ENCODE results near the gene ERCC3. TPM values are rescaled to one million over a fixed set of nuclear protein-coding genes. Genes with fewer than 3 reads are reported as not detected.

The ERCC3 gene
- total RNA-seq, 1 donor from 2014 or later = 22.4 TPM

GRCh38 chr2:127270663-127271062, 23.3 kb downstream of the ERCC3 start:
- no peak for DNase-seq
- H3K36me3 ChIP-seq = peaks cover 92% of the 10 kb centered on the region
- TF ChIP-seq CTCF (IDR thresholded peaks at IDR 0.05; ENCODE audit: borderline replicate concordance) = no peak
- H3K4me1 ChIP-seq = no peaks in the 10 kb centered on the region
- H3K4me3 ChIP-seq = no peak overlapping the region
- H3K27ac ChIP-seq (replicated peaks) = no peak overlapping the region
- H3K9me3 ChIP-seq (replicated peaks) = no peaks in the 10 kb centered on the region
- intact Hi-C loops (cut with micrococcal nuclease) = no loop called here
- H3K27me3 ChIP-seq (ENCODE audit: low read depth) = no peaks in the 10 kb centered on the region

- intact Hi-C loops (cut with micrococcal nuclease) = no loop called here
- Histone ChIP-seq H3K4me3 (no peak overlapping the region), H3K27ac (replicated peaks) (no peak overlapping the region), H3K4me1 (peaks cover 7% of the 10 kb centered on the region), H3K27me3 (ENCODE audit: low read depth) (no peaks in the 10 kb centered on the region), H3K36me3 (peaks cover 81% of the 10 kb centered on the region), H3K9me3 (replicated peaks) (no peaks in the 10 kb centered on the region)
- DNase-seq = no peak
- TF ChIP-seq CTCF (IDR thresholded peaks at IDR 0.05; ENCODE audit: borderline replicate concordance) = no peak
Measured at GRCh38 chr2:127261804-127262406, 32.0 kb downstream of the ERCC3 start.

- H3K27me3 ChIP-seq (ENCODE audit: low read depth) = no peaks in the 10 kb centered on the region
- DNase-seq = no peak
- no peaks in the 10 kb centered on the region for H3K9me3 ChIP-seq (replicated peaks)
- H3K4me1 ChIP-seq = peaks cover 7% of the 10 kb centered on the region
- no peak for TF ChIP-seq CTCF (IDR thresholded peaks at IDR 0.05; ENCODE audit: borderline replicate concordance)
- no peak overlapping the region for H3K4me3 ChIP-seq
- no peak overlapping the region for H3K27ac ChIP-seq (replicated peaks)
- peaks cover 78% of the 10 kb centered on the region for H3K36me3 ChIP-seq
- intact Hi-C loops (cut with micrococcal nuclease) = no loop called here
Measured at GRCh38 chr2:127259355-127259754, 34.6 kb downstream of the ERCC3 start.

GRCh38 chr2:127256866-127257265, 37.1 kb downstream of the ERCC3 start:
- H3K4me3 ChIP-seq = no peak overlapping the region
- H3K9me3 ChIP-seq (replicated peaks) = no peaks in the 10 kb centered on the region
- intact Hi-C loops (cut with micrococcal nuclease) = no loop called here
- DNase-seq = no peak
- H3K27me3 ChIP-seq (ENCODE audit: low read depth) = no peaks in the 10 kb centered on the region
- H3K27ac ChIP-seq (replicated peaks) = no peak overlapping the region
- H3K4me1 ChIP-seq = peaks cover 7% of the 10 kb centered on the region
- no peak for TF ChIP-seq CTCF (IDR thresholded peaks at IDR 0.05; ENCODE audit: borderline replicate concordance)
- H3K36me3 ChIP-seq = peaks cover 55% of the 10 kb centered on the region

GRCh38 chr2:127256381-127256780, 37.6 kb downstream of the ERCC3 start:
- Histone ChIP-seq H3K27me3 (ENCODE audit: low read depth) (no peaks in the 10 kb centered on the region), H3K4me1 (peaks cover 7% of the 10 kb centered on the region), H3K9me3 (replicated peaks) (no peaks in the 10 kb centered on the region), H3K4me3 (no peak overlapping the region), H3K27ac (replicated peaks) (no peak overlapping the region), H3K36me3 (peaks cover 54% of the 10 kb centered on the region)
- TF ChIP-seq CTCF (IDR thresholded peaks at IDR 0.05; ENCODE audit: borderline replicate concordance) = no peak
- no peak for DNase-seq
- intact Hi-C loops (cut with micrococcal nuclease) = no loop called here

Data from left ventricle myocardium inferior (tissue), 1 donor.